GM21529 (cell line): Measurements from ENCODE around the gene ATP13A2.

Source experiments
- ATAC-seq: cut with Tn5 transposase; IDR thresholded peaks from one replicate; pipeline ENCODE4 v1.9.1; 2021; ENCODE audit not compliant: unreplicated experiment

Gene ATP13A2

GRCh38 chr1:17005365-17005740 is 6.4 kb downstream of the ATP13A2 start:
- ATAC-seq = no peak

DNA sequence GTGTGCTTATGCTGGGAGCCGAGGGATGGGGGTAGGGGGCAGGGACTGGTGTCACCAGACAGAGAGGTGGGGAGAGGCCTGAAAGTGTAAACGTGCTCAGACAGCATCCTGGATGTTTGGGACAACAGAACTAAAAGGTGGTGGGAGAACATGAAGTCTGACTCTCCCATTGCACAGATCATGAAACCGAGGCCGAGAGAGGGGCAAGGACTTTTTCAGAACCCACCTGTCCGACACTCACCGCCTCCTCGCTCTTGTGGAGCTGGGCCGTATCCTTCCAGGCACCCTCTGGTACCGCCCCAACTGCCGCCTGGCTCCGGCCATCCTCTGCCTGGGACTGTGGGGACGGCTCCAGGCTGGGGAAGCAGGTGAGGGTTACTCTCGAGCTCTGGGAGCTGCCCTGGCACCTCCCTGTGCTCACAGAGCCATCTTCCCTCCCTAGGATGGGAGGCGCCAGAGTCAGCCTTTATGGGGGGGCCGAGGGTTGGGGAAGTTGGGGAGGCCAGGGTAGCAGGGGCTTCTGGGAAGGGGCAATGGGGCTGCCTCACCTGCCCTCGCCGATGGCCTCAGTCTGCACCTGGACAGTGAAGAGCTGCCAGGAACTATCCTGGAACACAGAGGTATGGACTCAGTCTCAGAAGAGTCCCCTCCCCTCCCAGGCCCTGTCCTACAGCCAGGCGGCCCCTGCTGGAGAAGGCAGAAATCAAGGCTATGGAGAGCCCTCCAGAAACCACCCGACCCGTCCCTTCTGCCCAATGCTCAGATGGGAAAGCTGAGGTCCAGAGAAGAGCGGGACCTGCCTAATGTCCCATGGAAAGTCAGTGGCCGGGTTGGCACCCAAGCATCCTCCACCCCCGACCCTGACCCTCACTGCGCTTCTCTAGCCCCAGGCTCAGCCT is 7.0 kb downstream of the ATP13A2 start:
- ATAC-seq = no peak

- ATAC-seq = no peak
Measured at GRCh38 chr1:17002524-17002902, 9.2 kb downstream of the ATP13A2 start.

- ATAC-seq = no peak
Measured at GRCh38 chr1:17001760-17002523, 9.8 kb downstream of the ATP13A2 start.

DNA sequence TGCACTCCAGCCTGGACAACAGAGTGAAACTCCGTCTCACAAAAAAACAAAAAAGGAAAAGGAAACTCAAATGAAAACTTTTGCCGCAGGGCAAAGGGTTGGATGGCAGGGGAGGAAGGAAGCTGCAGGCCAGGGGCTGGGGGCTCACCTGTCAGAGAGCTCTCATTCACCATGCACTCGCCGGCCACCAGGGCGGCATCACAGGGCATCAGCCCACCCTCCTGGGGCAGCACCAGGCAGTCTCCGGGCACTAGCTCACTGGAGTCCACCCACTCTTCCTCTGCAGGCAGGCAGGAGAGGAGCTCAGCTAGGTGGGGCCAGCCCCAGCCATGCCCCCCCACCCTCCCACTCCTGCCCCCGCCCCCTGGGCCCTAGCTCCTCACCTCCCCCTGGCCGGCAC is 11.9 kb downstream of the ATP13A2 start:
- ATAC-seq = no peak

- ATAC-seq = no peak
Measured at GRCh38 chr1:16998589-16998988, 13.1 kb downstream of the ATP13A2 start.

GRCh38 chr1:16996845-16997244 is 14.9 kb downstream of the ATP13A2 start:
- ATAC-seq = no peak

DNA sequence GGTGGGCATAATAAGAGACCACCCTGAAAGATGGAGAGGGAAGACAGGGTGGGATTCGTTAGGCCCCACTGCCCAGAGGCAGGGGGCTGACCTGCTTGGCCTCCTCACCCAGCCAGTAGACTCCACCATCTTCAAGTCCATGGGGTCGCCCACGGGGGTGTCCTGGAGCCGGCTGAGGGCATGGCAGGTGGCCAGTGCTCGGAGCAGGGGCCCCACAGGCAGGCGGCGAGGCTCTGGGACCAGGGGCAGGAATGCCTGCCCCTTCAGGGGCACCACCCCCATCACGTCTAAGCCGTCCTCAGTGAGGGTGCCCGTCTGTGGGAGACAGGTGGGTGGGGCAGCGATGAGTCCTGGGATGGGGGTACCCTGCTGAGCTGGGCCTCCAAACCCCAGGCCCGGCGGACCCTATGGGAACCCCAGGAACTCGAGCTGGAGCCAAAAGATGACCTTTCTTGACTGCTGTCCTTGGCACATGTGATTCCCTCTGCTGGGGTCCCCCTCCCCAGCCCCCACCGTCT is 18.1 kb downstream of the ATP13A2 start:
- ATAC-seq = no peak

- no peak for ATAC-seq
Measured at GRCh38 chr1:16992675-16993074, 19.1 kb downstream of the ATP13A2 start.

DNA sequence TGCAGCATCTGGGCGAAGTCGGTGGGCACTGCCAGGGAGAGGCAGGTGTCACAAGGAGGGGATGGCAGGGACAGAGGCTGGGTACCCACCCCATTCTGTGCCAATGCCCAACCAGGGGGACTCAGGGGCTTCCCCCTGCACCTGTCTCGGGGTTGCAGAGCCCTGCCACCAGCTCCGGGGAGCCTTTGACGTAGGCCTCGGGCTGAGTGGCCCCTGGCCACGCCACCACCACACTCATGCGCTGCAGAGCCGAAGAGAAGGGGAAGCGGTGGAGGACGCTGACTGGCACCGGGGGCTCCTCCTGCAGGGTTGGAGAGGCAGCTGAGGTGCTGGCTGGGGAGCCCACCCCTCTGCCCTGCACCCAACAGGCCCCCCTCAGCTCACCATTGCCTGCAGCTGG is 19.6 kb downstream of the ATP13A2 start:
- no peak for ATAC-seq

- ATAC-seq = no peak
Measured at GRCh38 chr1:16991571-16991970, 20.2 kb downstream of the ATP13A2 start.

DNA sequence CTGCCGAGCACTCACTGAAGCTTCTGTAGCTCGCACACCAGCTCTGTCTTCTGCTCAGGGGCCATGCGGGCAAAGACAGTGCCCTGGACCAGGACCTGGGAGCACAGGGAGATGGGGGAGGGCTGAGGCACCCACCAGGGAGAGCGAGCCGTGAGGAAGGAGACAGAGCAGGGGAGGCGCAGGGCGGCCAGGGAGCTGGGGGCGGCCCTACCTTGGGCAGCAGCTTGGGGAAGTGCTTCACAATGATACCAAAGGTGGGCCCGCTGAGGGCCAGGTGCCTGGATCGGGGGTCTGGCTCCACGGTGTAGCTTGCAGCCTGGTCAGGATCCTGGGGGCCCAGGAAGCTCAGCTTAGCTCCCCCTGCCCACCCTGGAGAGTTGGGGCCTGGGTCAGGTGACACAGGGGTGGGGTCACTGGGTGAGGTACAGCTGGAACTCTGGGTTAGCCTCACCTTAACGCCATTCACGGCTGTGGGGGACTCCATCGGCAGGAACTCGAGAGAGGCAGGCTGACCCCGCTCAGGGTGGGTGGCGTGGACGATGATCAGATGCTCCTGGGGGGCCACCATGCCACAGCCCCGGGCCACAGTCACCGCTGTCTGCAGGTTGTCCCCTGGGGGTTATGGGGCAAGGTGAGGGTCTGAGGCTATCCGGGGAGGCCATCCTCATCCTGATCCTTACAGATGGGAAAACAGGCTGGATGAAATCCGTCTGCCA is 21.9 kb downstream of the ATP13A2 start:
- ATAC-seq = no peak

- ATAC-seq = no peak
Measured at GRCh38 chr1:16988210-16988609, 23.5 kb downstream of the ATP13A2 start.

DNA sequence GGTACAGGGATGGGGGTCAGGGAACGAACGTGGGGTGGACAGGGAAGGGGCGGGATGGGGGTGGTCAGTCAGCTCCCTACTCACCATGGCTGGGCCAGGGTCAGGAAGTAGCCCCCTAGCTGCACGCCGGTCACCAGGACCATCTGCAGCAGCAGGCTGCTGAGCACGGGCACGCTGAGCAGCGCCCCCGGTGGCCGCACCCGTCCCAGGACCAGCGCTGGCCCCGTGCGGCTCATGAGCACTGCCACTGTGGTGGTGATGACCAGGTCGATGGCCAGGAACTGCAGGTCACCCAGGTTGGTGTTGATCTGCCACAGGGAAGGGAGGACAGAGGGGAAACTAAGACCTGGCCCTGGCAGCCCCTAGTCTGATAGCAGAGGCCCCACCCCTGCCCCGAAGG is 24.8 kb downstream of the ATP13A2 start:
- ATAC-seq = no peak

DNA sequence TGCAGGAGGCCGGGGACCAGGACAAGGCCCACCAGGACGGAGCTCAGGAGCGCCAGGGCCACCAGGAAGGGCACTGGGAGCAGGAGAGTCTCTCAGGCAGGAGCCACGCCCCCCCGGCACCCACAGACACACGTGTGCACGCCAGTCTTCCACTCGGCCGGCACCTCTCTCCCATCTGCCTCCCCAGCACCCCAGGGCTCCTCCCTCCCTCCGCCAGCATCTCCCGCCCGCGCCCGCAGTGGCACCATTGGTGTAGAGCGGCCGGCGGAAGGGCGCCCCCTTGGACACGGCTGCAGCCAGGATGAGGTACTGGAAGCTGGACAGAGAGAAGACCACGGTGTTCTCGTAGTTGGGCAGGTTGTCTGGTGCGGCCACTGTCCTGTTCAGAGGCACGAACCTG is 25.2 kb downstream of the ATP13A2 start:
- no peak for ATAC-seq

DNA sequence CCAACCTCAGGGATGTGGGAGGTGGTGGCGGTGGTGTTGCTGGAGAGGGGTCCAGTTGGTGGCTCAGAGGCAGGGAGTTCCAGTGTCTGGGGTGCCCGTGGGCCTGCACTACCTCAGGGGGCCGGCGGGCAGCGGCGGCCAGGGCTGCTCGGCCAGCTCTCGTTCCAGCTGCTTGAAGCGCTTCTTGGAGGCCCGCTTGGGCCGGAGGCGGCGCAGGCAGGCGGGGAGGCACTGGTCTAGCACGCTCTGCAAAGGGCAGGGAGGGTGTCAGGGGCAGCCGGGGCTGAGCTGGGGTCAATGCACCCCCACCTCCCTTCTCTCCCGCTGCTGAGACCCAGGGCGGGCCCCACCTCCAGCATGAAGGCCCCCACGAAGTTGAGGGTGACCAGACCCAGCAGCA is 25.6 kb downstream of the ATP13A2 start:
- no peak for ATAC-seq

DNA sequence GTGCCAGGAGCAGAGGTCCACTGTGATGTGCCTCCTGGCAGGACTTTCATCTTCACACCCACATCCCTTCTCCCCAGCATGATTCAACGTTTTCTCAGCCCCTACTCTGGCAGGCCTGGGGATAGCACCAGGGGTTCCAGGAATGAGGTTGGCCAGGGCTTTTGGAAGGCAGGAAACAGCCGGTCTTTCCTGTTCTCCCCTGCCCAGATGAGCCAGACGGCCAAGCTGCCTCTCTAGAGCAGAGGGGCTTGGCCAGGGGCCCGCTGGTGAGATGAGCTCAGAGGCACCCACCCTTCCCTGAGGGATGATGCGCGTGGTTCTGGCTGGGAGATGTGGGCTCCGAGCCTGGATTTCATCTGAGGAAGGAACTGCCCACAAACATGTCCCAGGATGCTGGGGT is 27.0 kb downstream of the ATP13A2 start:
- no peak for ATAC-seq

DNA sequence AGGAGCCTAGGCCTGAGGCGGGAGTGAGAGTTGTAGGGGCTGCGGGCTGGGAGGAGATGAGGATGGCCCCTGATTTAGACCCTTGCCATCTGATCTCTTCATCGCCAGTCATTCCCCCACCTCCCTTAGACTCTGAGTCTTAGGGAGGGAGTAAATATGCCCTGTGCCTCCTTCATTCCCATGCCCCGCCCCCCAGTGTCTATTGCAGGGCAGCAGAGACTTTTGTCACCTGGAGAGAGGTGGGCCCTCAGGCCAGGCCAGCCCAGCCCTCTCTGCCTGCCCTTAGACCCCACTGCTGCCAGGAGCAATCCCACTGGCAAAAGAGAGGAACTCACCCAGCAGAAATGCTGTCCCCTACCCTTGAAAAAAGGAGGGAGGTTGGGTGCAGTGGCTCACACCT is 28.1 kb downstream of the ATP13A2 start:
- no peak for ATAC-seq

DNA sequence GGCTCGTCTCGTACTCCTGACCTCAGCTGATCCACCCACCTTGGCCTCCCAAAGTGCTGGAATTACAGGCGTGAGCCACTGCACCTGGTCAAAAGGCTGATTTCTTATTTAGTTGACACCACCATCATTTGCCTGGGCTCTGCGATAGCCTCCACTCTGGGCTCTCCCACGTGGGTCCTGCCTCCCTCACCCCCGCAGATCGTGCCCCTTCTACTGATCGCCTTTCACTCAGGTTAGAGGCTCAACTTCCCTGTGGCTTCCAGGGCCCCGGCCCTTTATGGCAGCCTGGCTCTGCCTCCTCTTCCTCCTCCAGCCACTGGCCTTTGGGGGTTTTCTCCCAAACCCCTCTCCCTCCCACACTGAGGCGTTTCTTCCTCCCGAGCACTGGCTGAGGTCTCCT is 28.8 kb downstream of the ATP13A2 start:
- ATAC-seq = no peak

DNA sequence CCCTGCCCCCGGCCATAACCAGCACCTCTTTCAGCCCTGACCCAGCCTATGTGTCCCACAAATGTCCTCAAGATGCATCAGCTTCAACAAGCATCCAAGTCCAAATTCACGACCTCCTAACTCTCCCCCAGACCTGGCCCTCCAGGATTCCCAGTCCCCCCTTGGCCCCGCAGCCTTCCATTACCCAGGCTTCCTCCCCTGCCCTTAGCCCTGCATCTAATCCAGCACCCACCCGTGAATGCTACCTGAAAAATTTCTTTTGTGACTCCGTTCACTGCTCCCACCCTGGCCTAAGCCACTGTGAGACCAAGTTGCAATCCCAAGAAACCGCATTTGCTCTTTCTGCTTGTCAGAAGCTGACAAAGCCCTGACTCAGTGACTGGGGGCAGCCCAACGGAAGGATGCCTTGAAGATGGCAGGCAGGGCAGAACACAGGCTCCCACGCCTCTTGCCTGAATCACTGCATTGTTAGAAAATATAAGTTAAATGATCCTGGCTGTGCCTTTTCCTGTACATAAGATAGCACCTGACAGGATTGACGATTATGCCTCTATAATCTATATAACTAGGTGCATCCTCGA is 30.4 kb downstream of the ATP13A2 start:
- no peak for ATAC-seq
